Activated naive CD8-positive, alpha-beta T cell treated with anti-CD3 and anti-CD28 coated beads, Interleukin-2, amount 50 U/mL, for 16 hours (primary cell): ENCODE measurements around the gene ZNF682.
A peak's percentile ranks its signal among the peaks of the same experiment; 100 is the strongest.
"Not testable (repeated sequence)": the region's sequence is repeated elsewhere in the genome, so short reads cannot be mapped to it uniquely, and the experiment has no call there.

ENCODE experiments used
- DNase-seq: peaks from one replicate; pipeline ENCODE4 v3.0.0-alpha.2; 2020; ENCODE audit warnings: low read depth, low spot score

ZNF682 gene

GRCh38 chr19:20039203-20039723 lies at the start of gene ZNF682:
Gene ZNF682, minus strand, starts transcription at chr19:20039505. Its CDS starts 160 bp downstream, at chr19:20039345.
- DNase-seq = peak; percentile 92

- not testable (repeated sequence) for DNase-seq
Observed at GRCh38 chr19:20082876-20083275, 43.6 kb upstream of the ZNF682 start.

GRCh38 chr19:20082232-20082833 lies 43.0 kb upstream of the ZNF682 start:
- DNase-seq = not testable (repeated sequence)

GRCh38 chr19:20080656-20081055 lies 41.4 kb upstream of the ZNF682 start:
- DNase-seq = no peak

- no peak for DNase-seq
Observed at GRCh38 chr19:20079476-20079875, 40.2 kb upstream of the ZNF682 start.

GRCh38 chr19:20078581-20079031 lies 39.3 kb upstream of the ZNF682 start:
- DNase-seq = no peak

- DNase-seq = peak; percentile 79
Observed at GRCh38 chr19:20077791-20078463, 38.6 kb upstream of the ZNF682 start, which contains the start of gene ZNF90. Gene ZNF90, plus strand, starts transcription at chr19:20078000. Its CDS starts 133 bp downstream, at chr19:20078133.

- no peak for DNase-seq
Observed at GRCh38 chr19:20072936-20073335, 33.6 kb upstream of the ZNF682 start.

GRCh38 chr19:20070691-20071090 lies 31.4 kb upstream of the ZNF682 start:
- DNase-seq = no peak

- not testable (repeated sequence) for DNase-seq
Observed at GRCh38 chr19:20068559-20068958, 29.3 kb upstream of the ZNF682 start.

- no peak for DNase-seq
Observed at GRCh38 chr19:20067943-20068342, 28.6 kb upstream of the ZNF682 start.

GRCh38 chr19:20066861-20067260 lies 27.6 kb upstream of the ZNF682 start:
- DNase-seq = no peak

GRCh38 chr19:20060282-20060681 lies 21.0 kb upstream of the ZNF682 start:
- DNase-seq = no peak

- not testable (repeated sequence) for DNase-seq
Observed at GRCh38 chr19:20058738-20059137, 19.4 kb upstream of the ZNF682 start.

GRCh38 chr19:20051841-20052768 lies 12.8 kb upstream of the ZNF682 start:
- DNase-seq = no peak

GRCh38 chr19:20045742-20046141 lies 6.4 kb upstream of the ZNF682 start:
- DNase-seq = not testable (repeated sequence)

GRCh38 chr19:20044663-20045062 lies 5.4 kb upstream of the ZNF682 start:
- DNase-seq = no peak

- no peak for DNase-seq
Observed at GRCh38 chr19:20038358-20039202, 725 bp downstream of the ZNF682 start.

- no peak for DNase-seq
Observed at GRCh38 chr19:20035935-20036334, 3.4 kb downstream of the ZNF682 start.

GRCh38 chr19:20028611-20029010 lies 10.7 kb downstream of the ZNF682 start:
- DNase-seq = no peak

GRCh38 chr19:20005741-20006140 lies 33.6 kb downstream of the ZNF682 start:
- no peak for DNase-seq
